Neural progenitor cell (in vitro differentiated cells): ENCODE measurements around the gene RUNX3. TPM values are rescaled to one million over a fixed set of nuclear protein-coding genes. Genes with fewer than 3 reads are reported as not detected.

ENCODE experiments used
- DNase-seq: peaks from one replicate; pipeline ENCODE4 v3.0.0-alpha.2; 2016; ENCODE audit warnings: low spot score
- H2AFZ ChIP-seq: fragments of 200-600 bp; sonication (generic); replicated peaks from 2 replicates; pipeline ENCODE4 v1.6.1; 2016; ENCODE audit warnings: antibody characterized with exemption
- H3F3A ChIP-seq: fragments of 200-600 bp; sonication (generic); 2 replicates; pipeline ENCODE4 v1.6.1; 2016; ENCODE audit warnings: antibody characterized with exemption, low read depth
- H3K27ac ChIP-seq: fragments of 200-600 bp; sonication (generic); 2 replicates; pipeline ENCODE4 v1.5.1; 2016; ENCODE audit warnings: mild to moderate bottlenecking
- H3K27me3 ChIP-seq: fragments of 200-600 bp; sonication (generic); 2 replicates; pipeline ENCODE4 v1.6.1; 2016; ENCODE audit warnings: mild to moderate bottlenecking, moderate library complexity
- H3K36me3 ChIP-seq: fragments of 200-600 bp; sonication (generic); 2 replicates; pipeline ENCODE4 v1.5.1; 2016
- H3K4me1 ChIP-seq: fragments of 200-600 bp; sonication (generic); 2 replicates; pipeline ENCODE4 v1.6.1; 2016; ENCODE audit warnings: mixed run types
- H3K4me2 ChIP-seq: fragments of 200-600 bp; sonication (generic); 2 replicates; pipeline ENCODE4 v1.6.1; 2016
- H3K4me3 ChIP-seq: fragments of 200-600 bp; sonication (generic); 2 replicates; pipeline ENCODE4 v1.5.1; 2016
- H3K79me2 ChIP-seq: fragments of 200-600 bp; sonication (generic); 2 replicates; pipeline ENCODE4 v1.6.1; 2016; ENCODE audit warnings: low read depth
- H3K9ac ChIP-seq: fragments of 200-600 bp; sonication (generic); 2 replicates; pipeline ENCODE4 v1.6.1; 2016
- H3K9me3 ChIP-seq: fragments of 200-600 bp; sonication (generic); 2 replicates; pipeline ENCODE4 v1.5.1; 2016; ENCODE audit warnings: low read depth
- H4K20me1 ChIP-seq: fragments of 200-600 bp; sonication (generic); 2 replicates; pipeline ENCODE4 v1.6.1; 2016; ENCODE audit warnings: low read depth
- H3K27ac Mint-ChIP-seq: 3 replicates; pipeline ENCODE4 v1.8.0; 2021; ENCODE audit warnings: mixed read lengths
- H3K27me3 Mint-ChIP-seq: 2 replicates; pipeline ENCODE4 v1.8.0; 2022; ENCODE audit warnings: low read depth, mild to moderate bottlenecking, inconsistent platforms, moderate library complexity, mixed read lengths; ENCODE audit not compliant: insufficient read depth
- H3K36me3 Mint-ChIP-seq: 3 replicates; pipeline ENCODE4 v1.8.0; 2021; ENCODE audit warnings: mixed read lengths
- H3K4me1 Mint-ChIP-seq: 3 replicates; pipeline ENCODE4 v1.8.0; 2021; ENCODE audit warnings: mixed read lengths
- H3K4me3 Mint-ChIP-seq: 3 replicates; pipeline ENCODE4 v1.8.0; 2021; ENCODE audit warnings: mild to moderate bottlenecking, moderate library complexity, mixed read lengths
- H3K9me3 Mint-ChIP-seq: 3 replicates; pipeline ENCODE4 v1.8.0; 2020; ENCODE audit warnings: mixed read lengths
- EZH2 ChIP-seq: fragments of 200-600 bp; sonication (generic); IDR thresholded peaks from 2 replicates; pipeline ENCODE4 v1.6.1; 2017; ENCODE audit warnings: antibody characterized with exemption, mild to moderate bottlenecking, moderate library complexity
- EZH2phosphoT487 ChIP-seq: fragments of 200-600 bp; sonication (generic); IDR thresholded peaks from 2 replicates; pipeline ENCODE4 v1.6.1; 2017; ENCODE audit warnings: antibody characterized with exemption
- total RNA-seq: library from RNA; depleted of rRNA; stranded (reverse); fragments of >200 nt; gene quantifications from 2 replicates; pipeline ENCODE4 v1.2.3, GENCODE V29; 2015; ENCODE audit warnings: low replicate concordance
- TF ChIP-seq, protein P1 (sequence below): fragments of 200-600 bp; sonication (generic); IDR thresholded peaks from 2 replicates; pipeline ENCODE4 v1.5.1; 2017; ENCODE audit warnings: antibody characterized with exemption, mild to moderate bottlenecking

Gene RUNX3
- total RNA-seq, 1 donor from 2014 or later: not detected

DNA sequence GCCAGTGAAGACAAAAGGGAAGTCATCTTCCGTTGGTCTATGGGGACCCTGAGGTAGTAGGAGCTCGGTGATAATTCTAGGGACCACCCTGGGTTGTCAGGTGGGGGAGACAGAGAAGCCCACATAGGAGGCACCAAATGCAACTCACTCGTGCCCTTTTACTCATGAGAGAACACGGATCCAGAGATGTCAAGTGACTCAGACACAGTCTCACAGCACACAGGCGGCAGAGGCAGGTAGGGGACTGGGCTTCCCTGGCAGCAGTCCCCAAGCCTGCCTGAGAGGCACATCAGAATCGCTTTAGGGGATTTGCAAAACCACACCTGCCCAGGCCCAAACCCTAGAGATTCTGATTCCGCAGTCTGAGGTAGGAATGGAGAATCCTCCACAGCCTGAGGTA, 31.3 kb upstream of the RUNX3 start:
- Mint-ChIP-seq H3K4me1 (peaks cover 7% of the 10 kb centered on the region), H3K27me3 (peaks cover 4% of the 10 kb centered on the region), H3K36me3 (no peaks in the 10 kb centered on the region), H3K9me3 (no peaks in the 10 kb centered on the region), H3K4me3 (no peak overlapping the region), H3K27ac (peak overlapping the region; percentile 74)
- no peaks in the 10 kb centered on the region for H4K20me1 ChIP-seq
- no peak overlapping the region for H3K27ac ChIP-seq
- H3K79me2 ChIP-seq: no peaks in the 10 kb centered on the region
- H3K9ac ChIP-seq: no peak overlapping the region
- no peaks in the 10 kb centered on the region for H3K27me3 ChIP-seq
- no peak for DNase-seq
- H2AFZ ChIP-seq: no peak overlapping the region
- no peak overlapping the region for H3K4me2 ChIP-seq
- no peaks in the 10 kb centered on the region for H3K4me1 ChIP-seq
- H3K4me3 ChIP-seq: no peak overlapping the region
- no peaks in the 10 kb centered on the region for H3F3A ChIP-seq
- no peaks in the 10 kb centered on the region for H3K36me3 ChIP-seq
- TF ChIP-seq EZH2phosphoT487 (no peak), EZH2 (no peak)
- TF ChIP-seq, protein P1, sequence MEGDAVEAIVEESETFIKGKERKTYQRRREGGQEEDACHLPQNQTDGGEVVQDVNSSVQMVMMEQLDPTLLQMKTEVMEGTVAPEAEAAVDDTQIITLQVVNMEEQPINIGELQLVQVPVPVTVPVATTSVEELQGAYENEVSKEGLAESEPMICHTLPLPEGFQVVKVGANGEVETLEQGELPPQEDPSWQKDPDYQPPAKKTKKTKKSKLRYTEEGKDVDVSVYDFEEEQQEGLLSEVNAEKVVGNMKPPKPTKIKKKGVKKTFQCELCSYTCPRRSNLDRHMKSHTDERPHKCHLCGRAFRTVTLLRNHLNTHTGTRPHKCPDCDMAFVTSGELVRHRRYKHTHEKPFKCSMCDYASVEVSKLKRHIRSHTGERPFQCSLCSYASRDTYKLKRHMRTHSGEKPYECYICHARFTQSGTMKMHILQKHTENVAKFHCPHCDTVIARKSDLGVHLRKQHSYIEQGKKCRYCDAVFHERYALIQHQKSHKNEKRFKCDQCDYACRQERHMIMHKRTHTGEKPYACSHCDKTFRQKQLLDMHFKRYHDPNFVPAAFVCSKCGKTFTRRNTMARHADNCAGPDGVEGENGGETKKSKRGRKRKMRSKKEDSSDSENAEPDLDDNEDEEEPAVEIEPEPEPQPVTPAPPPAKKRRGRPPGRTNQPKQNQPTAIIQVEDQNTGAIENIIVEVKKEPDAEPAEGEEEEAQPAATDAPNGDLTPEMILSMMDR: no peak
- H3K9me3 ChIP-seq: no peaks in the 10 kb centered on the region

- Mint-ChIP-seq H3K27me3 (peaks cover 4% of the 10 kb centered on the region), H3K27ac (no peak overlapping the region), H3K4me3 (peak overlapping the region; percentile 46), H3K36me3 (no peaks in the 10 kb centered on the region), H3K4me1 (peaks cover 7% of the 10 kb centered on the region), H3K9me3 (no peaks in the 10 kb centered on the region)
- Histone ChIP-seq H3K4me2 (no peak overlapping the region), H3K79me2 (no peaks in the 10 kb centered on the region), H3K9me3 (no peaks in the 10 kb centered on the region), H3K9ac (no peak overlapping the region), H2AFZ (no peak overlapping the region), H3K36me3 (no peaks in the 10 kb centered on the region), H3F3A (no peaks in the 10 kb centered on the region), H3K4me1 (no peaks in the 10 kb centered on the region), H3K27ac (no peak overlapping the region), H4K20me1 (no peaks in the 10 kb centered on the region), H3K4me3 (no peak overlapping the region), H3K27me3 (no peaks in the 10 kb centered on the region)
- no peak for DNase-seq
- TF ChIP-seq, protein P1: no peak
- TF ChIP-seq EZH2phosphoT487 (no peak), EZH2 (no peak)
These were observed 30.2 kb upstream of the RUNX3 start for GRCh38 chr1:24960071-24960801.

DNA sequence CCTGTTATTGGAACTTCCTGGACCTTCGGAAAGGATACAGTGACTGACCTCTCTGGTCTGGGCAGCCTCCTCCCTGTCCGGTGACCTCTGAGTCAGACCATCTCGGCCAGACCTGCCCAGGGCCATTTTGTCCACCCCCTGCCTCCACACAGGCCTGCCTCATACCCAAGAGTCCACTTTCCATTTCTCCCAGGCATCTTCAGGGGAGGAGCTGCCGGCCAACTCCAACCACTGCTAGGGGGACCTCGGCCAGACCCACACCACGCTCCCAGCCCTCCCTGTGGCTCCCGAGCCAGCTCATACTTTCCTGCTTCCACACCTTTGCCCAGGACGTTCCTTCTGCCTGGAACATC, 29.5 kb upstream of the RUNX3 start:
- H2AFZ ChIP-seq: no peak overlapping the region
- no peak for DNase-seq
- Mint-ChIP-seq H3K4me1 (peaks cover 5% of the 10 kb centered on the region), H3K36me3 (no peaks in the 10 kb centered on the region), H3K9me3 (no peaks in the 10 kb centered on the region), H3K27me3 (peaks cover 3% of the 10 kb centered on the region), H3K27ac (no peak overlapping the region), H3K4me3 (peak overlapping the region; percentile 46)
- no peak overlapping the region for H3K4me2 ChIP-seq
- TF ChIP-seq, protein P1: no peak
- TF ChIP-seq EZH2 (no peak), EZH2phosphoT487 (no peak)
- no peaks in the 10 kb centered on the region for H3K36me3 ChIP-seq
- no peaks in the 10 kb centered on the region for H3K79me2 ChIP-seq
- no peaks in the 10 kb centered on the region for H4K20me1 ChIP-seq
- no peaks in the 10 kb centered on the region for H3F3A ChIP-seq
- H3K9ac ChIP-seq: no peak overlapping the region
- H3K9me3 ChIP-seq: no peaks in the 10 kb centered on the region
- no peaks in the 10 kb centered on the region for H3K27me3 ChIP-seq
- H3K27ac ChIP-seq: no peak overlapping the region
- no peak overlapping the region for H3K4me3 ChIP-seq
- H3K4me1 ChIP-seq: no peaks in the 10 kb centered on the region
